MCF 10A (cell line): ENCODE measurements around the gene SPIRE1. TPM values are rescaled to one million over a fixed set of nuclear protein-coding genes. Genes with fewer than 3 reads are reported as not detected.

Experiments
- BruUV-seq: library from RNA; stranded (reverse); fragments of 400-500 nt; replicated peaks from 2 replicates; lab custom pipeline; 2021; lab: Mats Ljungman, UMichigan
- CTCF ChIA-PET: fragments of 300-600 bp; sonication (Branson Sonifier 250); formaldehyde crosslinking; extraction: SDS; loops from one replicate; lab custom pipeline; 2021; ENCODE audit warnings: antibody characterized with exemption, inconsistent platforms; lab: Yijun Ruan, JAX
- POLR2A ChIA-PET: fragments of 300-600, 350-650 bp; sonication (Branson Sonifier 250); formaldehyde crosslinking; extraction: SDS; loops from one replicate; lab custom pipeline; 2020; ENCODE audit warnings: antibody characterized with exemption, inconsistent platforms; lab: Yijun Ruan, JAX
- DNase-seq: peaks from one replicate; pipeline ENCODE4 v3.0.0-alpha.2; 2018; ENCODE audit not compliant: unreplicated experiment
- H3K27ac Mint-ChIP-seq: one replicate; pipeline ENCODE4 v1.8.0; 2022; ENCODE audit warnings: mild to moderate bottlenecking, low read depth, mixed read lengths; ENCODE audit not compliant: unreplicated experiment
- H3K27me3 Mint-ChIP-seq: one replicate; pipeline ENCODE4 v1.8.0; 2022; ENCODE audit warnings: mixed read lengths; ENCODE audit not compliant: insufficient read depth, unreplicated experiment
- H3K36me3 Mint-ChIP-seq: one replicate; pipeline ENCODE4 v1.8.0; 2022; ENCODE audit warnings: mild to moderate bottlenecking, moderate library complexity, mixed read lengths; ENCODE audit not compliant: insufficient read depth, unreplicated experiment
- H3K4me1 Mint-ChIP-seq: one replicate; pipeline ENCODE4 v1.8.0; 2022; ENCODE audit warnings: mixed read lengths; ENCODE audit not compliant: insufficient read depth, unreplicated experiment
- H3K4me3 Mint-ChIP-seq: one replicate; pipeline ENCODE4 v1.8.0; 2022; ENCODE audit warnings: mild to moderate bottlenecking, moderate library complexity, mixed read lengths; ENCODE audit not compliant: unreplicated experiment
- H3K9me3 Mint-ChIP-seq: one replicate; pipeline ENCODE4 v1.8.0; 2022; ENCODE audit warnings: mixed read lengths; ENCODE audit not compliant: unreplicated experiment
- intact Hi-C: fragments of 100-400 bp; cut with micrococcal nuclease; formaldehyde crosslinking; loops from 2 replicates; pipeline ENCODE4 v1.14.1; 2022
- total RNA-seq: library from RNA; stranded (reverse); gene quantifications from 2 replicates; pipeline ENCODE4 v1.2.3, GENCODE V29; 2022
- TF ChIP-seq, protein P1 (sequence below): fragments of 200-600 bp; IDR thresholded peaks from one replicate; pipeline ENCODE4 v1.8.0; 2022; ENCODE audit warnings: antibody characterized with exemption, mild to moderate bottlenecking; ENCODE audit not compliant: unreplicated experiment

SPIRE1 gene
- total RNA-seq, 1 experiment from 2014 or later: 78.2 TPM

DNA sequence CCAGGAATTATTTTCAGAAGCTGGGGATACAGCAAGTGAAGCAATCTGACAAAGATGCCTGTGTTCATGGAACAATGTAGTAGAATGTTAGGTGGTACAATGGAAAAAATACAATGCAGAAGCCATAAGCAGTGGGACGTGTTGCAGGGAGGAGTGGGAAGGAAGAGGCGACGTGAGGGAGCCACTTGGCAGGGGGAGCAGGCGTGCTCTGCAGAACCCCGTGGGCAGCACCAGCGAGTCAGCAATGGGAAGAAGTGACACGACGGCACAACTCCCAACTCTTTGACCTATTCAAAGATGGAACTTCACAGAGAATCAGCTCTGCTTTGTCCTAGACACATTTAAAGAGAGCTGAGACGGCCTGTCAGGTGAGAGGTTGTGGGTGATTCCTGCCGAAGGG is 219.7 kb downstream of the SPIRE1 start:
- BruUV-seq: no TSS peak
- Mint-ChIP-seq H3K9me3 (no peaks in the 10 kb centered on the region), H3K27ac (no peak overlapping the region), H3K4me3 (no peak overlapping the region), H3K4me1 (no peaks in the 10 kb centered on the region), H3K36me3 (peaks cover 21% of the 10 kb centered on the region), H3K27me3 (no peaks in the 10 kb centered on the region)
- ChIA-PET POLR2A (no interaction called here), CTCF (no interaction called here)
- no peak for DNase-seq
- TF ChIP-seq, protein P1, sequence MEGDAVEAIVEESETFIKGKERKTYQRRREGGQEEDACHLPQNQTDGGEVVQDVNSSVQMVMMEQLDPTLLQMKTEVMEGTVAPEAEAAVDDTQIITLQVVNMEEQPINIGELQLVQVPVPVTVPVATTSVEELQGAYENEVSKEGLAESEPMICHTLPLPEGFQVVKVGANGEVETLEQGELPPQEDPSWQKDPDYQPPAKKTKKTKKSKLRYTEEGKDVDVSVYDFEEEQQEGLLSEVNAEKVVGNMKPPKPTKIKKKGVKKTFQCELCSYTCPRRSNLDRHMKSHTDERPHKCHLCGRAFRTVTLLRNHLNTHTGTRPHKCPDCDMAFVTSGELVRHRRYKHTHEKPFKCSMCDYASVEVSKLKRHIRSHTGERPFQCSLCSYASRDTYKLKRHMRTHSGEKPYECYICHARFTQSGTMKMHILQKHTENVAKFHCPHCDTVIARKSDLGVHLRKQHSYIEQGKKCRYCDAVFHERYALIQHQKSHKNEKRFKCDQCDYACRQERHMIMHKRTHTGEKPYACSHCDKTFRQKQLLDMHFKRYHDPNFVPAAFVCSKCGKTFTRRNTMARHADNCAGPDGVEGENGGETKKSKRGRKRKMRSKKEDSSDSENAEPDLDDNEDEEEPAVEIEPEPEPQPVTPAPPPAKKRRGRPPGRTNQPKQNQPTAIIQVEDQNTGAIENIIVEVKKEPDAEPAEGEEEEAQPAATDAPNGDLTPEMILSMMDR: no peak
- intact Hi-C loops: no loop called here

DNA sequence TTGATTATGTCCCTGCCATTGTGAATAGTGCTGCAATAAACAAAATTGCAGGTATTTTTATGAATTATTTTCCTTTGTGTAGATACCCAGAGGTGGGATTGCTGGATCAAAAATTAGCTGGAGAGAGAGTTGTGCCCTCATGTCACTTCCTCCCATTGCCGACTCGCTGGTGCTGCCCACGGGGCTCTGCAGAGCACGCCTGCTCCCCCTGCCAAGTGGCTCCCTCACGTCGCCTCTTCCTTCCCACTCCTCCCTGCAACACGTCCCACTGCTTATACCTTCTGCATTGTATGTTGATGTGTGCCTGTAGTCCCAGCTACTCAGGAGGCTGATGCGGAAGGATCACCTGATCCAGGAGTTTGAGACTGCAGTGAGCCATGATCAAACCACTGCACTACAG is 222.0 kb downstream of the SPIRE1 start:
- no TSS peak for BruUV-seq
- H3K4me1 Mint-ChIP-seq: no peaks in the 10 kb centered on the region
- no peak overlapping the region for H3K4me3 Mint-ChIP-seq
- H3K27ac Mint-ChIP-seq: no peak overlapping the region
- H3K27me3 Mint-ChIP-seq: no peaks in the 10 kb centered on the region
- ChIA-PET POLR2A (interaction anchor here (0.7 kb wide), 1 partner anchor 206 kb away, joined by 3 read pairs; no protein-coding TSS in a partner anchor), CTCF (no interaction called here)
- no peaks in the 10 kb centered on the region for H3K9me3 Mint-ChIP-seq
- H3K36me3 Mint-ChIP-seq: peaks cover 21% of the 10 kb centered on the region
- intact Hi-C loops: no loop called here
- no peak for DNase-seq
- TF ChIP-seq, protein P1: no peak

DNA sequence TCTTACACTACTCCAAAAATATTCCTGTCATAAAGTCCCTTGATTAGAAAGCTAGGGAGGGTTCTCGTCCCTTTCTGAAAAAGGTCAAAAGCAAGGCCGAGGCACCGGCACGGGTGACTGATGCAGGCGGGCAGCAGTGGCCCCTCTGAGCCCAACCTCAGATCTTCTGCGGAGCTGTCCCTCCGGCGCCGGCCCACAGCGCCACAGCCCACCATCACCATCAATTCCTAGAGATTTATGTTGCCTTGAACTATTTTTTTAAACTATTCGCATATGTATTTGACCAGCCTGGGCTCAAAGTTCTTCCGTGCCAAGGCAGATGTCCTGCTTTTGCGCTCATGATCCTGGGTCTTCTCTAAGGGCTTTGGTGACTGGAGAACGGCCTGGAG is 223.4 kb downstream of the SPIRE1 start:
- intact Hi-C loops: no loop called here
- POLR2A ChIA-PET: no interaction called here
- no TSS peak for BruUV-seq
- H3K4me1 Mint-ChIP-seq: no peaks in the 10 kb centered on the region
- CTCF ChIA-PET: no interaction called here
- H3K27ac Mint-ChIP-seq: no peak overlapping the region
- DNase-seq: no peak
- no peaks in the 10 kb centered on the region for H3K9me3 Mint-ChIP-seq
- H3K27me3 Mint-ChIP-seq: no peaks in the 10 kb centered on the region
- TF ChIP-seq, protein P1: no peak
- peaks cover 21% of the 10 kb centered on the region for H3K36me3 Mint-ChIP-seq
- H3K4me3 Mint-ChIP-seq: no peak overlapping the region

DNA sequence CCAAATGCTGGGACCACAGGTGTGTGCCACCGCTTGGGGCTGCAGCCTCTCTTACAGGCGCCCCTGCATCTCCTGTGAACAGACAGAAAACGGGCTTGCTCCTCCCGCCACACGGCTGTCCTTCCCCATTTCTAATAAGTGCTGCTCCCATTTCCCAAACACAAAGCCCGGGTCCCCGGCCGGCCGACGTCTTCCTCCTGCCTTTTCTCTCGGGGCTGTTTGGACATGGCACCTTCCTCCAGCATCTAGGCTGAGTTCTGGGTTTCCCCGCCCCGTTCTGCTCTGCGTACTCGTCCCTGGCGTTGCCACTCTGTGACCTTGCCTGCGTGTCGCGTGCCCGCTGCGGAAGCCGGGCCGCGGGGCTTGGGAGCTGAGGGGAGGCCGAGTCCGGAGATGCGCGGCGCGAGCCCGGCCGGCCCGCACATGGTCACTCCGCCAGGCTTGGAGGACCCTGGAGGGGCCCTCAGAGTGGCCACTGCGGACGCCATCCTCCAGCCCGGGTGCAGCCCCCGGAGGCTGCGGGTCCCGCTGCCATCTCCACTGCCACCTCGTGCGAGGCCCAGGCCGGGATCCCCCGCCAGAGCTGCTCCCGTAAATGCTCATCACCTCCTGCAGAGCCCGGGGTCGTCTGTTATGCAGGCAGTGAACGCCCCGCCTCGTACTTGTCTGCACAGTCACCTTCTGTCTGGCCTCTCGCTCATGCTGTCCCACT is 223.9 kb downstream of the SPIRE1 start:
- Mint-ChIP-seq H3K36me3 (peaks cover 21% of the 10 kb centered on the region), H3K9me3 (no peaks in the 10 kb centered on the region), H3K4me1 (no peaks in the 10 kb centered on the region), H3K27me3 (no peaks in the 10 kb centered on the region), H3K27ac (no peak overlapping the region), H3K4me3 (no peak overlapping the region)
- ChIA-PET CTCF (no interaction called here), POLR2A (no interaction called here)
- TF ChIP-seq, protein P1: no peak
- intact Hi-C loops: no loop called here
- no peak for DNase-seq
- no TSS peak for BruUV-seq
